ENCODE data around the gene BOK.
"Not testable (repeated sequence)": the region's sequence is repeated elsewhere in the genome, so short reads cannot be mapped to it uniquely, and the experiment has no call there.

BOK gene

GRCh38 chr2:241570961-241571581 is 12.5 kb downstream of the BOK start:
- DNase-seq = no peak

GRCh38 chr2:241571821-241572620 is 13.5 kb downstream of the BOK start:
- no peak for DNase-seq

GRCh38 chr2:241572915-241573651 is 14.5 kb downstream of the BOK start:
- DNase-seq = not testable (repeated sequence)

GRCh38 chr2:241573741-241574140 is 15.2 kb downstream of the BOK start:
- DNase-seq = no peak

GRCh38 chr2:241574911-241575623 is 16.5 kb downstream of the BOK start:
- no peak for DNase-seq

- DNase-seq = no peak
Observed at GRCh38 chr2:241575624-241576292, 17.2 kb downstream of the BOK start.

- no peak for DNase-seq
Observed at GRCh38 chr2:241576293-241576654, 17.7 kb downstream of the BOK start.

GRCh38 chr2:241577413-241578122 is 19.0 kb downstream of the BOK start:
- DNase-seq = peak in 1 of 56 donors; percentile 15

GRCh38 chr2:241579281-241579680 is 20.7 kb downstream of the BOK start:
- DNase-seq = no peak

GRCh38 chr2:241582328-241582727 is 23.8 kb downstream of the BOK start:
- DNase-seq = no peak

- DNase-seq = no peak
Observed at GRCh38 chr2:241582806-241583205, 24.3 kb downstream of the BOK start.

GRCh38 chr2:241584436-241584835 is 25.9 kb downstream of the BOK start:
- peak in 17 of 56 donors; percentile 24 to 72 (median 36) for DNase-seq

- no peak for DNase-seq
Observed at GRCh38 chr2:241586564-241587264, 28.2 kb downstream of the BOK start.

- not testable (repeated sequence) for DNase-seq
Observed at GRCh38 chr2:241589863-241590262, 31.3 kb downstream of the BOK start.

- DNase-seq = not testable (repeated sequence)
Observed at GRCh38 chr2:241590496-241591455, 32.2 kb downstream of the BOK start.

- DNase-seq = no peak
Observed at GRCh38 chr2:241592126-241592845, 33.7 kb downstream of the BOK start.

- DNase-seq = no peak
Observed at GRCh38 chr2:241593271-241593670, 34.7 kb downstream of the BOK start.
